Loucy (cell line): ENCODE data around the gene PHF10.

Source experiments
- H2AFZ ChIP-seq: fragments of 200-600 bp; sonication (generic); 2 replicates; pipeline ENCODE4 v1.6.0; 2016; ENCODE audit warnings: antibody characterized with exemption, mild to moderate bottlenecking, low read length, moderate library complexity
- H3F3A ChIP-seq: fragments of 200-600 bp; 2 replicates; pipeline ENCODE4 v1.6.0; 2016; ENCODE audit warnings: antibody characterized with exemption, low read depth, mild to moderate bottlenecking
- H3K27me3 ChIP-seq: fragments of 200-600 bp; sonication (generic); 2 replicates; pipeline ENCODE4 v1.6.1; 2014; ENCODE audit warnings: low read length, mild to moderate bottlenecking; ENCODE audit not compliant: insufficient read depth, poor library complexity, severe bottlenecking
- H3K36me3 ChIP-seq: fragments of 200-600 bp; sonication (generic); 2 replicates; pipeline ENCODE4 v1.6.1; 2016; ENCODE audit warnings: low read length; ENCODE audit not compliant: insufficient read depth
- H3K4me1 ChIP-seq: fragments of 200-600 bp; sonication (generic); 2 replicates; pipeline ENCODE4 v1.5.1; 2014; ENCODE audit warnings: low read length, mild to moderate bottlenecking; ENCODE audit not compliant: insufficient read depth, poor library complexity, severe bottlenecking
- H3K4me2 ChIP-seq: fragments of 200-600 bp; sonication (generic); 2 replicates; pipeline ENCODE4 v1.6.0; 2014; ENCODE audit warnings: antibody characterized with exemption, low read length, low read depth, mild to moderate bottlenecking; ENCODE audit not compliant: poor library complexity, severe bottlenecking
- H3K4me3 ChIP-seq: fragments of 200-600 bp; sonication (generic); 2 replicates; pipeline ENCODE4 v1.5.1; 2014; ENCODE audit warnings: low read length, mild to moderate bottlenecking, mixed read lengths; ENCODE audit not compliant: poor library complexity, severe bottlenecking
- H3K79me2 ChIP-seq: fragments of 200-600 bp; sonication (generic); 2 replicates; pipeline ENCODE4 v1.6.1; 2014; ENCODE audit warnings: low read length; ENCODE audit not compliant: insufficient read depth
- H3K9ac ChIP-seq: fragments of 200-600 bp; sonication (generic); 2 replicates; pipeline ENCODE4 v1.6.0; 2014; ENCODE audit warnings: mild to moderate bottlenecking, low read depth, low read length, moderate library complexity; ENCODE audit not compliant: poor library complexity, severe bottlenecking
- H3K9me2 ChIP-seq: fragments of 200-600 bp; sonication (generic); replicated peaks from 2 replicates; pipeline ENCODE4 v1.6.1; 2016; ENCODE audit warnings: low read depth, low read length, mixed read lengths
- H3K9me3 ChIP-seq: fragments of 200-600 bp; sonication (generic); 2 replicates; pipeline ENCODE4 v1.6.1; 2014; ENCODE audit warnings: mild to moderate bottlenecking, antibody characterized with exemption, low read length, low read depth; ENCODE audit not compliant: insufficient read depth
- H4K20me1 ChIP-seq: fragments of 200-600 bp; sonication (generic); 2 replicates; pipeline ENCODE4 v1.6.0; 2014; ENCODE audit warnings: antibody characterized with exemption, low read length, mild to moderate bottlenecking; ENCODE audit not compliant: insufficient read depth, poor library complexity, severe bottlenecking
- EZH2phosphoT487 ChIP-seq: fragments of 200-600 bp; IDR thresholded peaks from 2 replicates; pipeline ENCODE4 v1.6.1; 2018; ENCODE audit warnings: antibody characterized with exemption, mild to moderate bottlenecking, moderate library complexity, borderline replicate concordance
- TF ChIP-seq, protein P1 (sequence below): fragments of 200-600 bp; sonication (generic); conservative IDR thresholded peaks from 2 replicates; pipeline ENCODE4 v1.5.1; 2014; ENCODE audit warnings: mild to moderate bottlenecking, antibody characterized with exemption, low read length

PHF10 gene

DNA sequence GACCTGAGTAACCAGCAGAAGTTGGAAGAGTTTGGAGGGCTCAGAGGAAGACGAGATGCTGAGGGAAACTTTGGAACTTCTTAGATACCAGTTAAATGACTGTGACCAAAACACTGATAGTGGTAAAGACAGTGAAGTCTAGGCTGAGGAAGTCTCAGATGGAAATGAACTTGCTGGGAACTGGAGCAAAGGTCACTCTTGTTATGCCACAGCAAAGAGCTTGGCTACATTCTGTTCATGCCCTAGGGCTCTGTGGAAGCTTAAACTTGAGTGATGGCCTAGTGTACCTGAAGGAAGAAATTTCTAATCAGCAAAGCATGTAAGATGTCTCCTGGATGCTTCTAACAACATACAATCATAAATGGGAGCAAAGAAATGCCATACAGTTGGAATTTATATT is 47.2 kb downstream of the PHF10 start:
- H3K79me2 ChIP-seq = no peaks in the 10 kb centered on the region
- H3F3A ChIP-seq = no peaks in the 10 kb centered on the region
- no peak overlapping the region for H2AFZ ChIP-seq
- no peaks in the 10 kb centered on the region for H3K4me1 ChIP-seq
- no peaks in the 10 kb centered on the region for H3K9me2 ChIP-seq
- TF ChIP-seq, protein P1, sequence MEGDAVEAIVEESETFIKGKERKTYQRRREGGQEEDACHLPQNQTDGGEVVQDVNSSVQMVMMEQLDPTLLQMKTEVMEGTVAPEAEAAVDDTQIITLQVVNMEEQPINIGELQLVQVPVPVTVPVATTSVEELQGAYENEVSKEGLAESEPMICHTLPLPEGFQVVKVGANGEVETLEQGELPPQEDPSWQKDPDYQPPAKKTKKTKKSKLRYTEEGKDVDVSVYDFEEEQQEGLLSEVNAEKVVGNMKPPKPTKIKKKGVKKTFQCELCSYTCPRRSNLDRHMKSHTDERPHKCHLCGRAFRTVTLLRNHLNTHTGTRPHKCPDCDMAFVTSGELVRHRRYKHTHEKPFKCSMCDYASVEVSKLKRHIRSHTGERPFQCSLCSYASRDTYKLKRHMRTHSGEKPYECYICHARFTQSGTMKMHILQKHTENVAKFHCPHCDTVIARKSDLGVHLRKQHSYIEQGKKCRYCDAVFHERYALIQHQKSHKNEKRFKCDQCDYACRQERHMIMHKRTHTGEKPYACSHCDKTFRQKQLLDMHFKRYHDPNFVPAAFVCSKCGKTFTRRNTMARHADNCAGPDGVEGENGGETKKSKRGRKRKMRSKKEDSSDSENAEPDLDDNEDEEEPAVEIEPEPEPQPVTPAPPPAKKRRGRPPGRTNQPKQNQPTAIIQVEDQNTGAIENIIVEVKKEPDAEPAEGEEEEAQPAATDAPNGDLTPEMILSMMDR = no peak
- TF ChIP-seq EZH2phosphoT487 = no peak
- H3K9ac ChIP-seq = no peak overlapping the region
- no peaks in the 10 kb centered on the region for H4K20me1 ChIP-seq
- H3K4me3 ChIP-seq = no peak overlapping the region
- no peaks in the 10 kb centered on the region for H3K9me3 ChIP-seq
- H3K36me3 ChIP-seq = no peaks in the 10 kb centered on the region
- H3K4me2 ChIP-seq = no peak overlapping the region
- H3K27me3 ChIP-seq = no peaks in the 10 kb centered on the region

DNA sequence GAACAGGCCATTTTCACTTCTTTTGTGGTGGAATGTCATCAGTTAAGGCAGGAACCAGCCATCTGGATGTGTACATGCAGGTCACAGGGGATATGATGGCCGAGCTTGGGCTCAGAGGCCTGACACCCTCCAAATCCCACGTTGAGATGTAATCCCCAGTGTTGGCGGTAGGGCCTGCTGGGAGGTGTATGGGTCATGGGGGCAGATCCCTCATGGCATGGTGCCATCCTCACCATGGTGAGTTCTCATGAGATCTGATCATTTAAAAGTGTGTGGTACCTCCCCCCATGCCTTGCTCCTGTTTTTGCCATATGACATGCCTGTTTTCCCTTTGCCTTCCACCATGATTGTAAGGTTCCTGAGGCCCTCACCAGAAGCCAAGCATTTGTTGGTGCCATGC is 49.3 kb downstream of the PHF10 start:
- Histone ChIP-seq H3K36me3 (no peaks in the 10 kb centered on the region), H2AFZ (no peak overlapping the region), H3K27me3 (no peaks in the 10 kb centered on the region), H4K20me1 (no peaks in the 10 kb centered on the region), H3K79me2 (no peaks in the 10 kb centered on the region), H3K9me2 (no peaks in the 10 kb centered on the region), H3K9me3 (no peaks in the 10 kb centered on the region), H3K9ac (no peak overlapping the region), H3K4me1 (no peaks in the 10 kb centered on the region), H3K4me3 (no peak overlapping the region), H3K4me2 (no peak overlapping the region), H3F3A (no peaks in the 10 kb centered on the region)
- TF ChIP-seq EZH2phosphoT487 = no peak
- TF ChIP-seq, protein P1 = no peak

DNA sequence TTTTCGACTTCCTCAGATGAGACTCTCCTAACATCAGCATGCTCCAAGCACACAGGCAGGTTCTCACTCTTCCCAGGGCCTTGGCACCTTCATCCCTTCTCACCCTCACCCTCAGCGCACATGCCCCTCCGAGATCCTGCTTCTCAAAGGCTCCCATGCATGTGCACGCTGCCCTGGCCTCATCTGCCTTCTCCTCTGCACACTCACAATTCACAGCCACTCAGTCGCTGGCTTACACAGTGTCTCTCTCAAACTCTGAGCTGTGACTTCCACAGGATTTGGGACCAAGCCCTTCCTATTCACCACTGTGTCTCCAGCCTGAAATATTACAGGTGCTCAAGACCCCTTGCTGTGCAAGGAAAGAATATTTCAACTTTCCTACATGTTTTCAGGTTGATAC is 52.7 kb downstream of the PHF10 start:
- Histone ChIP-seq H4K20me1 (no peaks in the 10 kb centered on the region), H3K9me2 (no peaks in the 10 kb centered on the region), H3K4me2 (no peak overlapping the region), H3K79me2 (no peaks in the 10 kb centered on the region), H2AFZ (no peak overlapping the region), H3K36me3 (no peaks in the 10 kb centered on the region), H3K9ac (no peak overlapping the region), H3K9me3 (no peaks in the 10 kb centered on the region), H3F3A (no peaks in the 10 kb centered on the region), H3K27me3 (no peaks in the 10 kb centered on the region), H3K4me3 (no peak overlapping the region), H3K4me1 (peaks cover 4% of the 10 kb centered on the region)
- no peak for TF ChIP-seq EZH2phosphoT487
- TF ChIP-seq, protein P1 = no peak
